T-cell (primary cell): ENCODE measurements around the gene PCDHB16. TPM values are rescaled to one million over a fixed set of nuclear protein-coding genes. Genes with fewer than 3 reads are reported as not detected.
A peak's percentile ranks its signal among the peaks of the same experiment; 100 is the strongest.
"Not testable (repeated sequence)": the region's sequence is repeated elsewhere in the genome, so short reads cannot be mapped to it uniquely, and the experiment has no call there.

Experiments used
- ATAC-seq, 4 experiments: fragments of 200-7000 bp in 3 of 4; fragments of 150-1000 bp in 1 of 4; cut with Tn5 transposase; replicated peaks in 1 of 4; 1 replicate in 3 of 4; 2 replicates in 1 of 4; pipeline ENCODE4 v1.10.0; 2021; ENCODE audit warnings: moderate library complexity in 3 of 4, mild to moderate bottlenecking in 2 of 4, moderate number of reproducible peaks in 1 of 4
- CTCF ChIA-PET, 2 donors: fragments of 300-600 bp; sonication (Branson Sonifier 250); formaldehyde crosslinking; loops; one replicate each; lab custom pipeline; 2022; ENCODE audit warnings: antibody characterized with exemption in 2 of 2; lab: Charles Lee
- POLR2A ChIA-PET, 2 donors: fragments of 300-600 bp; sonication (Branson Sonifier 250); formaldehyde crosslinking; loops; one replicate each; lab custom pipeline; 2022; ENCODE audit warnings: antibody characterized with exemption in 2 of 2; lab: Charles Lee
- DNase-seq, 35 experiments: peaks; one replicate each; pipeline versions ENCODE4 v3.0.0 to v3.0.0-alpha.2; 2013 to 2023
- H3K27ac ChIP-seq: one replicate; pipeline ENCODE4 v1.5.1; 2013; ENCODE audit warnings: low read length
- H3K27me3 ChIP-seq, 2 experiments: replicated peaks in 1 of 2; 1 replicate in 1 of 2; 2 replicates in 1 of 2; pipeline versions ENCODE4 v1.6.1 to v1.7.0; 2013; ENCODE audit warnings: low read length in 1 of 2, mixed read lengths in 1 of 2; ENCODE audit not compliant: control insufficient read depth in 2 of 2, insufficient read depth in 2 of 2; ENCODE audit errors: extremely low read depth in 1 of 2
- H3K36me3 ChIP-seq, 2 donors: 1 replicate in 1 of 2; 2 replicates in 1 of 2; pipeline versions ENCODE4 v1.6.1 to v1.7.0; 2013; ENCODE audit warnings: low read length in 1 of 2; ENCODE audit not compliant: control insufficient read depth in 2 of 2, insufficient read depth in 1 of 2; ENCODE audit errors: extremely low read depth in 1 of 2
- H3K4me1 ChIP-seq, 2 experiments: 1 replicate in 1 of 2; 2 replicates in 1 of 2; pipeline versions ENCODE4 v1.6.1 to v1.7.0; 2013; ENCODE audit warnings: low read length in 2 of 2, mixed read lengths in 1 of 2; ENCODE audit not compliant: insufficient read depth in 2 of 2, control insufficient read depth in 1 of 2; ENCODE audit errors: extremely low read depth in 1 of 2
- H3K4me3 ChIP-seq, 2 donors: 1 replicate in 1 of 2; 2 replicates in 1 of 2; pipeline versions ENCODE4 v1.5.1 to v1.7.0; 2013; ENCODE audit warnings: mild to moderate bottlenecking in 2 of 2, low read length in 1 of 2, moderate library complexity in 1 of 2; ENCODE audit not compliant: control insufficient read depth in 1 of 2; ENCODE audit errors: extremely low read depth in 1 of 2
- H3K9me3 ChIP-seq: 2 replicates; pipeline ENCODE4 v1.7.0; 2013
- H3K27ac Mint-ChIP-seq, 2 donors: one replicate each; pipeline ENCODE4 v1.8.0; 2020 to 2021; ENCODE audit warnings: mild to moderate bottlenecking in 2 of 2, mixed read lengths in 2 of 2
- H3K27me3 Mint-ChIP-seq, 2 donors: one replicate each; pipeline ENCODE4 v1.8.0; 2021 to 2022; ENCODE audit warnings: mixed read lengths in 2 of 2
- H3K36me3 Mint-ChIP-seq: one replicate; pipeline ENCODE4 v1.8.0; 2021; ENCODE audit warnings: mixed read lengths
- H3K4me1 Mint-ChIP-seq, 3 donors: one replicate each; pipeline ENCODE4 v1.8.0; 2020 to 2022; ENCODE audit warnings: mixed read lengths in 3 of 3, mild to moderate bottlenecking in 1 of 3
- H3K4me3 Mint-ChIP-seq, 3 donors: one replicate each; pipeline ENCODE4 v1.8.0; 2020 to 2022; ENCODE audit warnings: mild to moderate bottlenecking in 3 of 3, mixed read lengths in 3 of 3, moderate library complexity in 3 of 3
- H3K9me3 Mint-ChIP-seq, 3 donors: one replicate each; pipeline ENCODE4 v1.8.0; 2020 to 2022; ENCODE audit warnings: mixed read lengths in 3 of 3
- WGBS: methylation state at CpG from one replicate; pipeline ENCODE4 v1.1.5; 2013; ENCODE audit warnings: missing lambda C conversion rate; ENCODE audit not compliant: insufficient coverage; 5-methylcytosine and 5-hydroxymethylcytosine counted together
- total RNA-seq, 35 experiments: library from RNA in 6 of 35; stranded (reverse) in 6 of 35; fragments of 120-200 nt in 1 of 35; gene quantifications; one replicate each; pipeline versions ENCODE4 v1.2.1 to v1.2.4 and lab custom pipeline; 2013 to 2026

Gene PCDHB16
- total RNA-seq, 5 donors from 2014 or later (not counting 1 experiment from before 2014, with no cell fraction given), result not detected

DNA sequence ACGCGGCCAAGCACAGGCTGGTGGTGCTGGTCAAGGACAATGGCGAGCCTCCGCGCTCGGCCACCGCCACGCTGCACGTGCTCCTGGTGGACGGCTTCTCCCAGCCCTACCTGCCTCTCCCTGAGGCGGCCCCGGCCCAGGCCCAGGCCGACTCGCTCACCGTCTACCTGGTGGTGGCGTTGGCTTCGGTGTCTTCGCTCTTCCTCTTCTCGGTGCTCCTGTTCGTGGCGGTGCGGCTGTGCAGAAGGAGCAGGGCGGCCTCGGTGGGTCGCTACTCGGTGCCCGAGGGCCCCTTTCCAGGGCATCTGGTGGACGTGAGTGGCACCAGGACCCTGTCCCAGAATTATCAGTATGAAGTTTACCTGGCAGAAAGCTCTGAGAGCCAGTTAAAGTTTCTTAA lies 24.3 kb upstream of the PCDHB16 start:
- H3K4me1 ChIP-seq, H3K27ac Mint-ChIP-seq, H3K36me3 ChIP-seq, H3K27ac ChIP-seq, POLR2A ChIA-PET, CTCF ChIA-PET, H3K36me3 Mint-ChIP-seq, DNase-seq, H3K4me1 Mint-ChIP-seq, H3K9me3 ChIP-seq, ATAC-seq, H3K4me3 Mint-ChIP-seq, H3K4me3 ChIP-seq: not testable (repeated sequence)
- H3K27me3 Mint-ChIP-seq, result peaks cover 31 to 44% of the 10 kb centered on the region in 2 donors
- 48% methylated on average over 9 of the region's 28 CpGs for WGBS
- H3K27me3 ChIP-seq, result peaks cover 6 to 21% of the 10 kb centered on the region in 2 experiments
- peaks cover 0 to 24% (median 18%) of the 10 kb centered on the region in 3 donors for H3K9me3 Mint-ChIP-seq

DNA sequence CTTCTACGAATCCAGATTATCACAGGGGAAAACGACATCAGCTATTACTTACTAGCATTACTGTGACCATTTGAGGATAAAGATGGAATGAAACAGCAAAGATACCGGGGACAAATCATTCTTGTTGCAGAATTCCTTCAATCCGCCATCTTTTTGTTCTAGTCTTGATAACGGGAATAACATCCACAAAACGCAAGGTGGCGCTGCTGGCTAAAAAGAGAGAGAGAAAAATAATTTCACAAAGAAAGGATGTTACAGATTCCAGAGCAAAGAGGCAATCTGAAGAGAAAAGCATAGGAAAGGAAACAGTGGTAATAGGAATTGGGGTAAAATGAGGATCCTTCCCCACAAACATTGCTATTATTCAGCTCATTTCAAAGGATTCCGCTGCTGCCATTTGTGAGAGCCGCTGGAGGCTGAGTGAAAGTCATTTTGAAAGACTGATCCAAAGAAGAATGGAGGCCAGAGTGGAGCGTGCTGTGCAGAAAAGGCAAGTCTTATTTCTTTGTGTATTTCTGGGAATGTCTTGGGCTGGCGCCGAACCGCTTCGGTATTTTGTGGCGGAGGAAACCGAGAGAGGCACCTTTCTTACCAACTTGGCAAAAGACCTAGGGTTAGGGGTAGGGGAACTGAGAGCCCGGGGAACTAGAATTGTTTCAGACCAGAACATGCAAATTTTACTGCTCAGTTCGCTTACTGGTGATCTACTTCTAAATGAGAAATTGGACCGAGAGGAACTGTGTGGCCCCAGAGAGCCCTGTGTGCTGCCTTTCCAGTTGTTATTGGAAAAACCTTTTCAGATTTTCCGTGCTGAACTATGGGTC lies 9.6 kb upstream of the PCDHB16 start, which contains the start of gene PCDHB7:
Gene PCDHB7, plus strand, starts transcription at position 264 of the 824 bp plus-strand sequence. Its CDS starts 192 bp downstream, at position 456.
- H3K4me3 ChIP-seq, result no peak within 1 kb of the TSS
- 52% methylated on average over 9 of the region's 20 CpGs for WGBS
- CTCF ChIA-PET, result interaction anchor here (1.0 to 1.5 kb wide), 2 partner anchors 392 kb away, joined by 3 to 5 read pairs; no protein-coding TSS in a partner anchor
- H3K27ac Mint-ChIP-seq, result no peak within 1 kb of the TSS
- DNase-seq (peak in 7 of 35 experiments; percentile 5 to 40 (median 12)), ATAC-seq (no peak)
- H3K4me1 Mint-ChIP-seq, result peaks cover 2 to 7% (median 5%) of the 10 kb centered on the region in 3 donors
- no peak within 1 kb of the TSS for H3K27ac ChIP-seq
- POLR2A ChIA-PET, result no interaction called here
- peaks cover 36 to 43% of the 10 kb centered on the region in 2 donors for H3K27me3 Mint-ChIP-seq
- no peaks in the 10 kb centered on the region for H3K36me3 ChIP-seq
- H3K36me3 Mint-ChIP-seq, result no peaks in the 10 kb centered on the region
- H3K9me3 Mint-ChIP-seq, result peaks cover 6 to 10% (median 8%) of the 10 kb centered on the region in 3 donors
- H3K9me3 ChIP-seq, result no peaks in the 10 kb centered on the region
- H3K4me3 Mint-ChIP-seq, result peak within 1 kb of the TSS in 1 of 3 donors; percentile 3
- peaks cover 0 to 14% of the 10 kb centered on the region in 2 experiments for H3K27me3 ChIP-seq
- H3K4me1 ChIP-seq, result no peaks in the 10 kb centered on the region

DNA sequence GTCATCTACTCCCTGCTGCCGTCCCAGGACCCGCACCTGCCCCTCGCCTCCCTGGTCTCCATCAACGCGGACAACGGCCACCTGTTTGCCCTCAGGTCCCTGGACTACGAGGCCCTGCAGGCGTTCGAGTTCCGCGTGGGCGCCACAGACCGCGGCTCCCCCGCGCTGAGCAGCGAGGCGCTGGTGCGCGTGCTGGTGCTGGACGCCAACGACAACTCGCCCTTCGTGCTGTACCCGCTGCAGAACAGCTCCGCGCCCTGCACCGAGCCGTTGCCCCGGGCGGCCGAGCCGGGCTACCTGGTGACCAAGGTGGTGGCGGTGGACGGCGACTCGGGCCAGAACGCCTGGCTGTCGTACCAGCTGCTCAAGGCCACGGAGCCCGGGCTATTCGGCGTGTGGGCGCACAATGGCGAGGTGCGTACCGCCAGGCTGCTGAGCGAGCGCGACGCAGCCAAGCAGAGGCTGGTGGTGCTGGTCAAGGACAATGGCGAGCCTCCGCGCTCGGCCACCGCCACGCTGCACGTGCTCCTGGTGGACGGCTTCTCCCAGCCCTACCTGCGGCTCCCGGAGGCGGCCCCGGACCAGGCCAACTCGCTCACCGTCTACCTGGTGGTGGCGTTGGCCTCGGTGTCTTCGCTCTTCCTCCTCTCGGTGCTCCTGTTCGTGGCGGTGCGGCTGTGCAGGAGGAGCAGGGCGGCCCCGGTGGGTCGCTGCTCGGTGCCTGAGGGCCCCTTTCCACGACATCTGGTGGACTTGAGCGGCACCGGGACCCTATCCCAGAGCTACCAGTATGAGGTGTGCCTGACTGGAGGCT lies 7.7 kb upstream of the PCDHB16 start:
- POLR2A ChIA-PET, H3K36me3 ChIP-seq, H3K4me1 Mint-ChIP-seq, CTCF ChIA-PET, H3K4me1 ChIP-seq, H3K27ac ChIP-seq, H3K4me3 Mint-ChIP-seq, H3K36me3 Mint-ChIP-seq, H3K9me3 Mint-ChIP-seq, H3K4me3 ChIP-seq, H3K27ac Mint-ChIP-seq, ATAC-seq, H3K9me3 ChIP-seq, DNase-seq: not testable (repeated sequence)
- WGBS, result 49% methylated on average over 50 of the region's 79 CpGs
- H3K27me3 ChIP-seq, result peaks cover 0 to 19% of the 10 kb centered on the region in 2 experiments
- peaks cover 26 to 27% of the 10 kb centered on the region in 2 donors for H3K27me3 Mint-ChIP-seq

DNA sequence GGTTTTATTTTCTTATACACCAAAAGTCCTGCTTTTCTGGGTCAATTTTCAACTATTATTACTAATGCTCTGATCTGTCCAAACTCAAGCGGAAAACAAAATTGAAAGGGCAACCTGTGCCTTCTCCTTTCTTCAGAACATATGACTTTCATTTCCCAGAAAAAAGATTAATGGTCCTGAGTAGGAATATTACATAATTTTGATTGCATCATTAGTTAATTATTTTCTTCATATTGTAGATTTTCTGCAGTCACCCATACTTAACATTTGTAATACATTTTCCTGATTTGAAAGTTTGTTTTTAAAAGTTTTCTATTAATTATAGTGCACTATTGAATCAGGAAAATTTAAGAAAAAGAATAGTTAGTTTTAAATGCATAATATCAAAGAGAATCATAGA lies 6.3 kb upstream of the PCDHB16 start:
- POLR2A ChIA-PET, result no interaction called here
- H3K27me3 Mint-ChIP-seq, result peaks cover 26 to 32% of the 10 kb centered on the region in 2 donors
- H3K36me3 ChIP-seq, result no peaks in the 10 kb centered on the region
- no peaks in the 10 kb centered on the region for H3K9me3 ChIP-seq
- CTCF ChIA-PET, result no interaction called here
- H3K4me1 ChIP-seq, result no peaks in the 10 kb centered on the region
- H3K27me3 ChIP-seq, result peaks cover 0 to 27% of the 10 kb centered on the region in 2 experiments
- ATAC-seq (no peak), DNase-seq (no peak)
- H3K36me3 Mint-ChIP-seq, result no peaks in the 10 kb centered on the region
- no CpG with 5 or more reads among the region's 1 CpG for WGBS
- no peak overlapping the region for H3K4me3 ChIP-seq
- H3K27ac ChIP-seq, result no peak overlapping the region
- peaks cover 2 to 7% (median 5%) of the 10 kb centered on the region in 3 donors for H3K4me1 Mint-ChIP-seq
- H3K4me3 Mint-ChIP-seq, result no peak overlapping the region
- H3K27ac Mint-ChIP-seq, result no peak overlapping the region
- H3K9me3 Mint-ChIP-seq, result peaks cover 0 to 13% (median 8%) of the 10 kb centered on the region in 3 donors

- CTCF ChIA-PET, result not testable (repeated sequence)
These were observed 4.5 kb upstream of the PCDHB16 start, which contains the start of gene PCDHB8 for GRCh38 chr5:141177577-141178191. Gene PCDHB8 (plus strand): TSS chr5:141177790. CDS start chr5:141178035, 245 bp downstream.

GRCh38 chr5:141179371-141179770 lies 2.8 kb upstream of the PCDHB16 start:
- H3K4me3 ChIP-seq, H3K27ac ChIP-seq, POLR2A ChIA-PET, H3K4me1 Mint-ChIP-seq, DNase-seq, H3K27ac Mint-ChIP-seq, H3K36me3 Mint-ChIP-seq, H3K4me3 Mint-ChIP-seq, H3K36me3 ChIP-seq, H3K4me1 ChIP-seq, CTCF ChIA-PET, ATAC-seq, H3K9me3 ChIP-seq: not testable (repeated sequence)
- peaks cover 2 to 24% of the 10 kb centered on the region in 2 experiments for H3K27me3 ChIP-seq
- Mint-ChIP-seq H3K27me3 (peaks cover 22 to 32% of the 10 kb centered on the region in 2 donors), H3K9me3 (peaks cover 7 to 12% (median 7%) of the 10 kb centered on the region in 3 donors)
- WGBS, result 53% methylated on average over 9 of the region's 39 CpGs

More at GRCh38 chr5:141177577-141178191, 4.5 kb upstream of the PCDHB16 start, which contains the start of gene PCDHB8:
- H3K36me3 ChIP-seq, DNase-seq, H3K27ac ChIP-seq, H3K36me3 Mint-ChIP-seq, H3K4me3 Mint-ChIP-seq, ATAC-seq, H3K27ac Mint-ChIP-seq, POLR2A ChIA-PET, H3K9me3 ChIP-seq, H3K4me1 ChIP-seq, H3K4me3 ChIP-seq, H3K4me1 Mint-ChIP-seq: not testable (repeated sequence)
- H3K9me3 Mint-ChIP-seq, result peaks cover 7 to 13% (median 10%) of the 10 kb centered on the region in 3 donors
- H3K27me3 Mint-ChIP-seq, result peaks cover 28 to 34% of the 10 kb centered on the region in 2 donors
- H3K27me3 ChIP-seq, result peaks cover 0 to 33% of the 10 kb centered on the region in 2 experiments
- no CpG with 5 or more reads among the region's 18 CpGs for WGBS
